Gastroesophageal sphincter (tissue), 3 donors: ENCODE measurements around the gene LDB3.

Experiments
- POLR2A ChIP-seq, 2 donors: fragments of 450-650 bp; IDR thresholded peaks; one replicate each; pipeline ENCODE4 v1.6.1; 2017; ENCODE audit warnings: antibody characterized with exemption in 2 of 2, mild to moderate bottlenecking in 2 of 2, moderate library complexity in 1 of 2
- TF ChIP-seq, protein P1 (sequence below), 4 experiments: fragments of 200-600 bp in 2 of 4; fragments of 450-650 bp in 2 of 4; sonication (generic) in 1 of 4; IDR thresholded peaks; one replicate each; pipeline ENCODE4 v1.5.1; 2017 to 2019; ENCODE audit warnings: antibody characterized with exemption in 4 of 4, mild to moderate bottlenecking in 2 of 4, moderate library complexity in 2 of 4

DNA sequence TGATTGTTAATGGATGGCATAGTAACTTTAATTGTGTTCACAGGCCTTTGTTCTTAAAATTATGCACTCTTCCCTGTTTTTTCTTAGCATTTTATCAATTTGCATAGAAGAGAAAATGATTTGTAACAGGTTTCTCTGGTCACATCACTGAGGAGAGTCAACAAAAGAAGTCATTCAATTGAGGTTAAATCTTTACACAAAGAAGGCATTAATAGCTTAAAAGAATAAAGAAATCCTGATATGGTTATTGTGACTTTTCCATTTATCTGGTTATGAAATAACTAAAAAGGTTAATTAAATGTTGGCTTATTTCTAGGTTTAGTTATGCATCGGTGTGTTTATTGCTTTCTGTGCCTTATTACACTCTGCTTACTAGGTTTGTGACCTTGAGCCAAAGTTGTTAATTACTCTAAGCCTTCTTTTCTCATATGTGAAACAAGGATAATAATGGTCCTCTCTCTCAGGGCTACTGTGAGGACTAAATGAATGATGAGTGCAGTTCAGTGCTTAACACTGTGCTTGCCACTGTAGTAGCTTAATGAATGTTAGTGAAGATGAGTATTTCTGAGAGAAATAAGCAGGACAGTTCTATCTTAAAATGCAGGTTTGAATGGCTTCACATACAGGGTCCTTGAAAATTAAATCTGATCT is 100.2 kb downstream of the LDB3 start:
- TF ChIP-seq, protein P1, sequence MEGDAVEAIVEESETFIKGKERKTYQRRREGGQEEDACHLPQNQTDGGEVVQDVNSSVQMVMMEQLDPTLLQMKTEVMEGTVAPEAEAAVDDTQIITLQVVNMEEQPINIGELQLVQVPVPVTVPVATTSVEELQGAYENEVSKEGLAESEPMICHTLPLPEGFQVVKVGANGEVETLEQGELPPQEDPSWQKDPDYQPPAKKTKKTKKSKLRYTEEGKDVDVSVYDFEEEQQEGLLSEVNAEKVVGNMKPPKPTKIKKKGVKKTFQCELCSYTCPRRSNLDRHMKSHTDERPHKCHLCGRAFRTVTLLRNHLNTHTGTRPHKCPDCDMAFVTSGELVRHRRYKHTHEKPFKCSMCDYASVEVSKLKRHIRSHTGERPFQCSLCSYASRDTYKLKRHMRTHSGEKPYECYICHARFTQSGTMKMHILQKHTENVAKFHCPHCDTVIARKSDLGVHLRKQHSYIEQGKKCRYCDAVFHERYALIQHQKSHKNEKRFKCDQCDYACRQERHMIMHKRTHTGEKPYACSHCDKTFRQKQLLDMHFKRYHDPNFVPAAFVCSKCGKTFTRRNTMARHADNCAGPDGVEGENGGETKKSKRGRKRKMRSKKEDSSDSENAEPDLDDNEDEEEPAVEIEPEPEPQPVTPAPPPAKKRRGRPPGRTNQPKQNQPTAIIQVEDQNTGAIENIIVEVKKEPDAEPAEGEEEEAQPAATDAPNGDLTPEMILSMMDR (IDR thresholded peaks at IDR 0.05), result no peak
- no peak for TF ChIP-seq POLR2A (IDR thresholded peaks at IDR 0.05)
